Stimulated activated CD4-positive, alpha-beta T cell treated with anti-CD3 and anti-CD28 coated beads, TNF-alpha, amount 100 ng/mL, for 1 hour (primary cell): ENCODE measurements around the gene OCA2.

Experiments
- DNase-seq, 3 donors: peaks; one replicate each; pipeline ENCODE4 v3.0.0-alpha.2; 2020; ENCODE audit warnings: low read depth in 3 of 3, low spot score in 1 of 3

Gene OCA2

GRCh38 chr15:28105224-28105791, 6.2 kb upstream of the OCA2 start:
- DNase-seq = no peak

GRCh38 chr15:28104326-28104725, 5.2 kb upstream of the OCA2 start:
- no peak for DNase-seq

- no peak for DNase-seq
Observed at GRCh38 chr15:28103831-28104230, 4.7 kb upstream of the OCA2 start.

- DNase-seq = no peak
Observed at GRCh38 chr15:28101983-28102441, 2.9 kb upstream of the OCA2 start.

- DNase-seq = no peak
Observed at GRCh38 chr15:28101201-28101600, 2.1 kb upstream of the OCA2 start.

- no peak for DNase-seq
Observed at GRCh38 chr15:28100516-28101195, 1.5 kb upstream of the OCA2 start.

- DNase-seq = no peak
Observed at GRCh38 chr15:28099555-28100140, 533 bp upstream of the OCA2 start.

- DNase-seq = no peak
Observed at GRCh38 chr15:28098360-28098765, 752 bp downstream of the OCA2 start.

- DNase-seq = no peak
Observed at GRCh38 chr15:28097656-28098359, 1.3 kb downstream of the OCA2 start.

GRCh38 chr15:28096670-28097431, 2.3 kb downstream of the OCA2 start:
- DNase-seq = no peak

GRCh38 chr15:28096411-28096669, 2.8 kb downstream of the OCA2 start:
- no peak for DNase-seq

GRCh38 chr15:28094732-28095521, 4.2 kb downstream of the OCA2 start:
- no peak for DNase-seq

- no peak for DNase-seq
Observed at GRCh38 chr15:28093752-28094535, 5.2 kb downstream of the OCA2 start.

- DNase-seq = no peak
Observed at GRCh38 chr15:28091313-28091712, 7.8 kb downstream of the OCA2 start.

GRCh38 chr15:28086175-28086703, 12.9 kb downstream of the OCA2 start:
- peak in 1 of 3 donors; percentile 22 for DNase-seq

- DNase-seq = no peak
Observed at GRCh38 chr15:28085489-28086174, 13.5 kb downstream of the OCA2 start.

GRCh38 chr15:28084547-28084946, 14.6 kb downstream of the OCA2 start:
- no peak for DNase-seq

- no peak for DNase-seq
Observed at GRCh38 chr15:28082891-28083684, 16.0 kb downstream of the OCA2 start.
